ENCODE results near the gene DLG1. TPM values are rescaled to one million over a fixed set of nuclear protein-coding genes. Genes with fewer than 3 reads are reported as not detected.

Gene DLG1
- total RNA-seq, 1 donor from 2014 or later: 116 TPM

DNA sequence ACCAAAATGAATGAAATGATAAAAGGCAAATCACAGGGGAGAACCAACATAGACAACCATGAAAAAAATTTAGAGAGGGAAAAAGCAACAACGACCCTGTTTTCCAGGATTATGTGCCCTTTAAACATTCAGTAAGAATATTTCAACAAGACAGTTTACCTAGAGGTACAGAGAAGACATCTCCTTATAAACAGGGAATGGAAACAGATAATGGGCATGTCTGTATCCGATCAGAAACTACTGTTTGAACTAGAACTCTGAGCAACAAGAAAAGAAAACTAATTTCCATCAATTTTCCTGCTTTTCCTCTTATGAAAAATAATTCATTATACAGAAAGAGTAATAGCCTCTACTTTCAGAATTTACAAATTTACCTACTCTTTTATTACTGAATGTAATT is 39.3 kb downstream of the DLG1 start:
- no peak for ATAC-seq
- intact Hi-C loops (cut with DNase I): no loop called here
- DNase-seq (ENCODE audit: low spot score): no peak

DNA sequence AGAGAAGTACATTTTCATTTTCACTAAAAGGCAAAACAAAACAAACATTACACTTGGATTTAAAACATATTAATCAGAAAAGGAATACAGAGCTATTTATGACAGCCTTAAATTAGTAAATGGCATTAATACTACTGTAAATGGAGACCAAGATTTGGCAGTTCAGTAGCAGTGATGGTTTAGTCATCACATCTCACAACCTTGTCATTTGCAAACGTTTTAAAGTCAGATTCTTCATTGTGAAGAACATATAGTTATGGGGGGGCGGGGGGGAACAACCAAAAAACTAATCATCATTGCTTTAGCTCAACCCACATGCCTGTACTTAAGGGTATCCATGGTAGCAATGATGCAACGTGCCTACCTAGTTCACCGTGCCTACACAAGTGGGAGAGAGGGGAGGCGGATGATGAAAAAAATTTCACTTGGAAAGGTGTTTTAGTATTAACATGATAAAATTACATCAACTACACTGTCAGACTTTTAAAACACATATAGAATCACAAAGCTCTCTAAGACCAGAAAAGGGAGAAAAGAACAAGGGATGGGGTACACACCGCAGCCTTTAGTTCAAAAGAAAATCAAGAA is 40.1 kb downstream of the DLG1 start:
- intact Hi-C loops (cut with DNase I): no loop called here
- ATAC-seq: no peak
- no peak for DNase-seq (ENCODE audit: low spot score)

DNA sequence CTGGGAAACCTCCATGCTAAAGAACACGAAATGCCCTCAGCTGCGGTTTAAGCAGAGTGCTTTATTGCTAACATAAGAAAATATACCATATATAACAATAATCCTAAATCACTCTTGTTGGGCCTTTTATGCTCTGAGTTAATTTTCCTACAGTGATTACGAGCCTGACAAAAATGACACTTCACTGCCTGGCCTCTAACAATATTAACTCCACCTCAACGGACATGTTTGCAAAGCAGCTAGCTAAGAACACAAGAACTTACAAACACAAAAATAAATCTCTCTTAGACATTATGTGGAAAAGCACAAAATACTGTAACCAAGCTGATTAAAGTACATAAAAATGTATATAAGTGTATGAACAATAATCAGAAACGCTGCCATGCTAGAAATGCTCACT is 40.7 kb downstream of the DLG1 start:
- intact Hi-C loops (cut with DNase I): loop anchor here (2.0 kb wide), 1 partner anchor 253 kb away; no protein-coding TSS in a partner anchor
- ATAC-seq (no peak), DNase-seq (ENCODE audit: low spot score) (no peak)

DNA sequence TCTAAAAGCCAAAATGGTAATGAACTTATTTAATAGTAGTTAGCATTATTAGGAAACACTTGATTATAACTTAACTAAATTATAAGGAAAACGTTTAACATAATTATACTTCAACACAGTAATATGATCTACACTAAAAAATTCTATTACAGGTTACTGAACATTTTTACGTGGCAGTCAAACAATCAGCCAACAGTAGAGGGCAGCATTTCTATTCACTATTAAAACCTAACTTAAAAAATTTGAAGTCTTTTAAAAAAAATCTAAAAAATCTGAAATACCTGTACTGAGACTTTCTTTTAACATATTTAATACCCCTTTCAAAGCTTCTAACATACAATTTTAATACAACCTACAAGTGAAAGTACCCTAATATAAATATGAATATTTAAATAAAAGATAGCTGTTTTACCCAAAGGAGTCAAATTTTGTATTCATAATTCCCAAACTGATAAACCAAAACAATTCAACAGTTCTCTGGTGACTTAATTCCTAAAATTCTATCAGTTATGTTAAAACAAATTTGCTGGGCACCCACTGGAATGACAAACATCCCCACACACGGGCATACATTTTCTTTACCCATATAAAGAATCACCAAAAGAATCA is 41.5 kb downstream of the DLG1 start:
- no peak for DNase-seq (ENCODE audit: low spot score)
- intact Hi-C loops (cut with DNase I): loop anchor here (2.0 kb wide), 1 partner anchor 254 kb away; no protein-coding TSS in a partner anchor

DNA sequence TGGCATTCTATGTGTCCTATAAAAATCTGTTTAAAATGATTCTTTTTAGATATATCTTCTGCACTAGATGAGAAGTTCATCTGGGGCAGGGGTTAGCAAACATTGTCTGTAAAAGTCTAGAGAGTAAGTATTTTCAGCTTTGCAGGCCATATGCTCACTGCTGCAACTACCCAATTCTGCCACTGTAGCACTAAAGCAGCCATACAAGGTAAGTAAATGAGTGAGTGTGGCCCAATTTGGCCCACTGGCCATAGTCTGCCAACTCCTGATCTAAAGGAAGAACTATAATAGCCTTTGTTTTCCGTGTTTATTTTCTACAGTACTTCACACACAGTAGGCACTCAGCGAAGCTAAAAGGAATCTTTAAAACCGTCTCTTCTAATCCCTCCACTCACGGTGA is 42.3 kb downstream of the DLG1 start:
- no peak for ATAC-seq
- intact Hi-C loops (cut with DNase I): loop anchor here (2.0 kb wide), 1 partner anchor 255 kb away; no protein-coding TSS in a partner anchor

More for the DNA sequence above, 41.5 kb downstream of the DLG1 start:
- no peak for ATAC-seq

DNA sequence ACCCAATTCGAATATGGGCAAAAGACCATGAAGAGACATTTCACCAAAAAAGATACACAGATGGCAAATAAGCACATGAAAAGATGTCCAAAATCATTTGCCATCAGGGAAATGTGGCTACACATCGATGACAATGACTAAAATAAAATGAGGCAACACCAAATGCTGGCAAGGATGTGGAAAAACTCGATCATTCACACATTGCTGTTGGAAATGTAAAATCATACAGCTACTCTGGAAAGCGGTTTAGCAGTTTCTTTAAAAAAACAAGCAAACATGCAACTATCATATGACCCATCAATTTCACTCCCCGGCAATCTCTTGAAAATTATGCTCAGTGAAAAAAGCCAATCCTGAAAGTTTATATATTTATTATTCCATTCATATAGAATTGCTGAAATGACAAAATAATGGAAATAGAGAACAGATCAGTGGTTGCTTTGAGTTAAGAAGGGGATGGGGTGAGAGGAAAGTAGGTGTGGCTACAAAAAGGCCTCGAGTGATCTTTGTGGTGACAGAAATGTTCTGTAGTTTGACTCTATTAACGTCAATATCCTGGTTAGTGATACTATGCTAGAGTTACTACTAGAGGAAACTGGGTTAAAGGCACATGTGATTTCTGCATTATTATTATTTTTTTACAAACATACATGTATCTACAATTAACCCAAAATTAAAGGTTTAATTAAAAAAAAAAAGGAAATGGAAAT is 45.0 kb downstream of the DLG1 start:
- intact Hi-C loops (cut with DNase I): no loop called here
- DNase-seq (ENCODE audit: low spot score): no peak
- no peak for ATAC-seq

More for the DNA sequence above, 42.3 kb downstream of the DLG1 start:
- DNase-seq (ENCODE audit: low spot score): no peak

DNA sequence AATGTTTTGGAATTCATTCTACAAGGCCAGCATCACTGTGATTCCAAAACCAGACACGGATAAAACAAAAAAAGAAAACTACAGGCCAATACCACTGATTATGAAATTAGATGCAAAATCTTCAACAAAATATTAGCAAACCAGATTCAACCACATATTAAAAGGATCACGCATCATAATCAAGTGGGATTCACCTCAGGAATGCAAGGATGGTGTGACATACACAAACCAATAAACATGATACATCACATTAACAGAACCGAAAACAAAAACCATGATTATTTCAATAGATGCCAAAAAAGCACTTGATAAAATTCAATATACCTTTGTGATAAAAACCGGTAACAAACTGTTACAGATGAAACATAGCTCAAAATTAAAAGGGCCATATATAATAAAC is 48.9 kb downstream of the DLG1 start:
- ATAC-seq (no peak), DNase-seq (ENCODE audit: low spot score) (no peak)
- intact Hi-C loops (cut with DNase I): no loop called here

DNA sequence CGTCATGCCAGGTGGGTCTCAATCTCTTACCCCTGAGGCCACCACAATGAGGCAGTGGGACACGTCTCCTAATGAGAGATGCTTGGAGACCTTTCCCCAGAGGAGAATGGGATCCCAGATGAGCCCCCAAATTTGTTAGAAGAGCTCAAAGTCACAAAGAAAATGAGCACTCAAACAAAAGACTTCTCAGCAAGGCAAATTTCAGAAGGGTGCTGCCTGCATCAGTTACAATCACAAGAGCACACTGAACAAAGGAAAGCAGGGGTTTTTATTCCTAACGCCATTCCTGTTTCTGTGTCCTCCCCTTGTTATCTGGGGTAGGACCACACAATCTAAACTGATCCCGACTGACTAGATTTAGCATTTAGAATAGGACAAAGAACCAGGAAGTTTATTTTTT is 50.1 kb downstream of the DLG1 start:
- intact Hi-C loops (cut with DNase I): no loop called here
- ATAC-seq (no peak), DNase-seq (ENCODE audit: low spot score) (no peak)

DNA sequence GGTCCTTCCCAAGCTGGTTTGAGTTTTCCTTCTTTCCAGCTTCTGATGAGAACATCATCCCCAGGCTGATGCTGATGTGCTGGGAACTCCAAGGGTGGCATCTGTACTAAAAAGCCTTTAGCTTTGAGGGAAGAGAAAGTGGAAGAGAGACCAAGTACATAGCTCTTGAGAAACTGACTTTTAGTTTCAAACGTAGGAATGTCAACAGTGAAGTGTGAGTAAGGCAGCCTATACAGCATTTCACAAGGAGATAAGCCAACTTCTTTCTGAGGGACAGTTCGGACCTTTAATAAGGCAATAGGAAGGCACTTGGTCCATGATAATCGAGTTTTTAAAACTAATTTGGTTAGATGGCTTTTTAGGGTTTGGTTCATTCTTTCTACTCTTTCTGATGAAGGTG is 53.7 kb downstream of the DLG1 start:
- intact Hi-C loops (cut with DNase I): no loop called here
- DNase-seq (ENCODE audit: low spot score) (no peak), ATAC-seq (no peak)

DNA sequence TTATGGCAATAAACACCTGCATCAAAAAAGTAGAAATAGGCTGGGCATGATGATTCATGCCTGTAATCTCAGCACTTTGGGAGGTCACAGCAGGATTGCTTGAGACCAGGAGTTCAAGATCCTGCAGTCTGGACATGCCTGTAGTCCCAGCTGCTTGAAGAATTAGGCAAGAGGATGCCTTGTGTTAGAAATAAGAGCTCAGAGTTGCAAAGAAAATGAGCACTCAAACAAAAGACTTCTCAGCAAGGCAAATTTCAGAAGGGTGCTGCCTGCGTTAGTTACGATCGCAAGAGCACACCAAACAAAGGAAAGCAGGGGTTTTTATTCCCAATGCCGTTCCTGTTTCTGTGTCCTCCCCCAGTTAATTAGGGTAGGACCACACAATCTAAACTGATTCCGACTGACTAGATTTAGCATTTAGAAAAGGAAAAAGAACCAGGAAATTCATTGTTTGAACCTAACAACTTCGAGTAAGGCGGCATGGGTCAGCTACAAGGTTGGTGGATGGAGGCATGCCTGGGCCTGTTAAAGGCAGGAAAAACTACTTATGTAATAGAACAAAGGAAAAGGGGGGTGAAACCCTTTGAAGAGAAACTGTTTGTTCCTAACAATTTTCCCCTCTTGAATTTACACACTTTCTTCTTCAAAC is 55.5 kb downstream of the DLG1 start:
- DNase-seq (ENCODE audit: low spot score) (no peak), ATAC-seq (no peak)
- intact Hi-C loops (cut with DNase I): no loop called here

DNA sequence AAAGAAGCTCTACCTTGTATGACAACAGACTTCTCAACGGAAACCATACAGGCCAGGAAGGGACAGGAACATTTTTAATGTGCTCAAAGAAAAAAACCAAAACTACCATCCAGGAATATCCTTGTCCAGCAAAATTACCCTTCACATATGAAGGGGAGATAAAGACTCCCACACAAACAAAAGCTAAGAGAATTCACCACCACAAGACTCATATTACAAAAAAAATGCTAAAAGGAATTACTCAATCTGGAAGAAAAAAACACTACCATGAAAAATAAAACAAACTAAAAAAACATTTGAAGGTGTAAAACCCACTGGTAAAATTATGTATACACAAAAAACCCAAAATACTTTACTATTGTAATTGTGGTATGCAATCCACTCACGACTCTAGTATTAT is 57.2 kb downstream of the DLG1 start:
- no peak for ATAC-seq
- intact Hi-C loops (cut with DNase I): no loop called here
- DNase-seq (ENCODE audit: low spot score): no peak

DNA sequence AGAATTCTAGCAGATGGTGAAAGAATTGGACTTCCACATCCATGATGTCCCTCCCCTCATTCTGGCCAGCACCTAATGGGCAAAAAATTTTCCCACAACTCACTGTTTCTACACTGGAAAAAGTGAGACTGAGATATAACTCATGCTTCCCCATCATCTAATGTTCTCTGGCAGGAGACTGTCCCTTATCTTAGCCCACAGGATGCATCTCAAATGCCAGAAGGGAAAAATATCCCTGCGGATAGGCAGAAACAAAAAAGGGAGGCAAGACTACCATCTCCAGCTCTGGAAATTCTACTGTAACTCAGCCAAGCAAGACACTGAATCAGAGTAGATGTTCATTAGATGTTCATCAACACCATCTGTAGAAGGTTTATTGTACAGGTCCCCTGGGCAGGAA is 58.6 kb downstream of the DLG1 start:
- intact Hi-C loops (cut with DNase I): no loop called here
- ATAC-seq (no peak), DNase-seq (ENCODE audit: low spot score) (no peak)

DNA sequence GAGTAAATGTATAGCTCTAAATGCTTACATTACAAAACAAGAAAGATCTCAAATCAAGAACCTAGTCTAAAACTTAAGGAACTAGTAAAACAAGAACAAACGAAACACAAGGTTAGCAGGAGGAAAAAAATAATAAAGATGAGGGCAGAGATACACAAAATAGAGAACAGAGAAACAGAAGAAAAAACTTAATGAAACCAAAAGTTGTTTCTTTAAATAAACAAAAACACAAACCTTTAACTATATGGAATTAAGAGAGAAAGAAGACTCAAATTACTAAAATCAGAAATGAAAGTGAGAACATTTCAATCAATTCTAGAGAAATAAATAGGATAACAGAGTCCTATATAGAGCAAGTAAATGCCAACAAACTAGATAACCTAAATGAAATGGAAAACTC is 59.6 kb downstream of the DLG1 start:
- no peak for ATAC-seq
- intact Hi-C loops (cut with DNase I): no loop called here
- DNase-seq (ENCODE audit: low spot score): no peak

DNA sequence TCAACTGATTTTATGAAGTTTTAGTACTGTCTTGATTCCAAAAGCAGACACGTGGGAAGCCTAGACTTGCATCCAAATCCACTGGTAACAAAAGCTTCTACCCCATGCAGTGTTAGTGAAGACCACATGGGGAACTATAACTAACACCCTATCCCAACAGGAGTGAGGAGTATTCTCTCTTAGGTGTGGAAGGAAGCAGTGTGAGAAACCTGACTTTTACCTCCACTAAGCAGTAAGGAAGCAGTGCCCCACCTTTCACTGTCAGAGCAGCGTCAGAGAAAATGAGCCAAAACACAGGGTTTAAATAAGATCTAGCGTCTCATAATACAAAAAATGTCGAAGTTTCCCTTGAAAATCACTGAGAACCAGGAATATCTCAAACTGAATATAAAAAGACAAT is 60.5 kb downstream of the DLG1 start:
- intact Hi-C loops (cut with DNase I): no loop called here
- DNase-seq (ENCODE audit: low spot score): no peak
- no peak for ATAC-seq

DNA sequence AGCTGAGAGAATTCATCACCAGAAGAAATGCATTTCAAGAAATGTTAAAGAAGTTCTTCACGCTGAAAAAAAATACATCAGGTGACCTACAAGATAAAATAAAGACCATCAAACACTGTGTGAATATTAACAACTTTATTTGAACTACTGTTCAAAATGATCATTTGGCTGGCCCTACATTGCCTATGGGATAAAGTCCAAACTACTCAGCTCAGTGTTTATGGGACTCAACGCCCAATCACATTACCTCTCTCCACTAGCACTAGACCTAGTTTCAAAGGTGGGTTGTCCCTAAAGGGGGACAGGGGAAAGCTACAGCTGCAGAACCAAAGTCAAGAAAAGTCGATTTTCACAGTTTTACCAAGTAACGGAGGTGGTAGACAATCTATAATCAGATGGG is 62.0 kb downstream of the DLG1 start:
- no peak for DNase-seq (ENCODE audit: low spot score)
- intact Hi-C loops (cut with DNase I): no loop called here
- no peak for ATAC-seq

DNA sequence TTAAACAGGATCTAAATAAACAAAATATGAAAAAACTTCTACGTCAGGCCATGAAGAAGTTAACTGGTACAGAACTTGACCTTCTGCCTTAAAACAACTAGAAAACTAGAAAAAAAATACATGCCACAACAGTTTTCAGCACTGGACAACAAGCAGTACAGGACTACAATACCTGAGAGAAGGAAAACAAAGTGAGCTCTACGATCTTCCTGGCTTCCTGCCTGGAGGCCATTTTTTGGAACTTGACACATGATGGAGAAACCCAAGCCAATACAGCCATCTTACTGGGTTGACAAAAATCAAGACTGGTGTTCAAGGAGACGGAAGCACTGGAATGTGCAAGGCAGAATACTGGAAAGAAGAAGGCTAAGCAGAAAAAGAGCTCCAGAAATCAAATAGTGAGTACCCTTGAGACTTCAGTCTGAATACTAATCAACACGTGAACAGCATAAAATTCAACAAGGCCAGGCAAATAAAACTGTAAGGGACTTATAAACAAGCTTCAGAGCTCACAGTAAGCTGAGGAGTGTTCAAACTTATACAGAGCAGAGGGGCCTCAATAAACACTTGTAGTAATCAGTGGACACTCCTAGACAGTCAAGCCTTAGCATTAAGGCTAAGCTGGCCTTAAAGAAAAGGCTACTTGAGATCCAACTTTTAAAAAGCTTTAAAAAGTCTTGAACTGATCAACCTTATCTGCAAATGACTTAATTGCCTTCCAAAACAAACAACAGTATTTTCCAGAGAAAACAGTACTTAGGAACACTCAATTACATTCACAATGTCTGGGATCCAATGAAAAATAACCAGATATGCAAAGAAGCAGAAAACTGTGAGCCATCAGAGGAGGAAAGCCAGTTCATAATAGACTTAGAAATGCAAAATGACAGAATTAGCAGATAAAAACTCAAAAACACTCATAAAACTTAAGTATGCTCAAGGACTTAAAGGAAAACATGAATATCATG is 63.2 kb downstream of the DLG1 start:
- ATAC-seq (no peak), DNase-seq (ENCODE audit: low spot score) (no peak)
- intact Hi-C loops (cut with DNase I): no loop called here

DNA sequence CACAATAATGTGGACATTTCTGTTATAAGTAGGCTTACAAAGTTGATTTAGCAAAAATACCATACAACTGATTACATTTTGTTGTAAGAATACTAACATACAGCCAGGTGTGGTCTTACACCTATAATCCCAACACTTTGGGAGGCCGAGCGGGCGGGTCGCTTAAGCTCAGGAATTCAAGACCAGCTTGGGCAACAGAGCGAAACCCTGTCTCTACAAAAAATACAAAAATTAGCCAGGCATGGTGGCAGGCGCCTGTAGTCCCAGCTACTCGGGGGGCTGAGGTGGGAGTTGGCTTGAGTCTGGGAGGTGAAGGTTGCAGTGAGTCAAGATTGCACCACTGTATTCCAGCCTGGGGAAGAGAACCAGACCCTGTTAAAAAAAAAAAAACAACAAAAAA is 67.1 kb downstream of the DLG1 start:
- intact Hi-C loops (cut with DNase I): no loop called here
- ATAC-seq: no peak

DNA sequence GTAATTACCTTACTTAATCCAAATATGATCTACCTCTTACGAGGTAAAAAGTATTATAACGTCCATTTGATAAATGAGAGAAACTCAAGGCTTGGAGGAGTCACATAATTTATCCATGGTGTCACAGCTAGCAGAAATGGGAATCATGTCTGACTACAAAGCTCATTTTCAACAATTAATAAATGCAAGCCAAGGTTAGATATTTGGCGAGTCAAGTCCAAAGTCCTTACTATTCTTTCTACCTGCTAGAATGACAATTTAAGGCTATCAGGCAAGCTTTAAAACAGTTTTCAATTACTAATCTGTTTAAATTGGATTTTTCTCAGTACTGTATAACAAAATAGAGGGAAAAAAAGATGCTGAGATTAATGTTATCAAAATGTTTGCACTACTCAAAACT is 68.6 kb downstream of the DLG1 start:
- ATAC-seq: no peak
- intact Hi-C loops (cut with DNase I): no loop called here
- DNase-seq (ENCODE audit: low spot score): no peak

More for the DNA sequence above, 67.1 kb downstream of the DLG1 start:
- no peak for DNase-seq (ENCODE audit: low spot score)

DNA sequence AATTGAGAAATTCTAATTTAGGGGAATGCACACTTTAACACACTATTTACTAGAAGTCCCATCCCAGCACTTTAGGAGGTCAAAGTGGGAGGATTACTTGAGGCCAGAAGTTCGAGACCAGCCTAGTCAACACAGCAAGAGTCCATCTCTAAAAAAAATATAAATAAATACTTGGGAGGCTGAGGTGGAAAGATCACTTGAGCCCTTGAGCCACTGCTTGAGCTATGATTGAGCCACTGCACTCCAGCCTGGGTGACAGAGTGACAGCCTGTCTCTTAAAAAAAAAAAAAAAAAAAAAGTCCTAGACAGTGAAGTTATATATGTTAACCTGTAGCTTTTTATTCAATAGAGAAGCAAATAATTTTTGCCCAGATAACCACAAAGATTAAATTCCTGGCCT is 69.2 kb downstream of the DLG1 start:
- intact Hi-C loops (cut with DNase I): no loop called here
- no peak for ATAC-seq
- no peak for DNase-seq (ENCODE audit: low spot score)

All from sciatic nerve (tissue), 2 donors.